Stimulated activated CD8-positive, alpha-beta memory T cell treated with anti-CD3 and anti-CD28 coated beads, Interleukin-15, amount 100 ng/mL, for 24 hours (primary cell): ENCODE data around the gene STXBP5.

Experiments
- DNase-seq: peaks from one replicate; pipeline ENCODE4 v3.0.0-alpha.2; 2020; ENCODE audit warnings: low read depth

Gene STXBP5

DNA sequence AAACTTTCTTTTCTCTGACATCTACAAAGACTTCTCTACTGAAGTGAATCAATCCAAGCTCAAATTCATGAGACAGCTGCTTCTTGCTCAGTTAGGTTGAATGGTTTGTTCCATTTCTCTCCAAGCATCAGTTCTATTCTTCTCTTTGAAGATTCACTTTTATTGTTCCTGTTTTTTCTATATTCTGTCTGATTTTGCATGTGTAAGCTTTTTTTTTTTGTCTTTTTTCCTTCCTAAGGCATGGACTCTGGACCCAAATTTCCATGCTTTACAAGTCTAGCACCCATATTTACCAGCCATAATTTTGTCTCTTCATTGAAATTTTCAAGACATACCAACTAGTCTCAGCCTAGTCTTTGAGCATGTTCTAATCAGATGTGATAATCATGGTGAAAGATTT, 25.9 kb upstream of the STXBP5 start:
- no peak for DNase-seq

DNA sequence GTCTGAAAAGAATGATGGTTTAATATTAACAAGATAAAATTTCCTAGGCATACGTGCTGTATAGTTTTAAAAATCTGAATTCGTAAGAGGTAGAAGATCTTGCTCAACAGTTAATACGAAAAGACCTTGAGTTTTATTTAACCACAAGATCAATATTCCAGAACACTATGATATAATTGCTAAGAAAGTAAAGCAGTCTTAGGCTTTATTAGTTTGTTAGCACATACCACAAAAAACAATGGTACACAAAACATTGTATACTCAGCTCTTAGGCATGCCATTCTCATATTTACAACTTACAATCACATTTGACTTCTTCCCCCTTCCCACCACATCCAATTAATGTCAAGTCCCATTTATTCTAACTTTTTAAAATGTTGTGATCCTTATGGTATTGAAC, 24.4 kb upstream of the STXBP5 start:
- no peak for DNase-seq

DNA sequence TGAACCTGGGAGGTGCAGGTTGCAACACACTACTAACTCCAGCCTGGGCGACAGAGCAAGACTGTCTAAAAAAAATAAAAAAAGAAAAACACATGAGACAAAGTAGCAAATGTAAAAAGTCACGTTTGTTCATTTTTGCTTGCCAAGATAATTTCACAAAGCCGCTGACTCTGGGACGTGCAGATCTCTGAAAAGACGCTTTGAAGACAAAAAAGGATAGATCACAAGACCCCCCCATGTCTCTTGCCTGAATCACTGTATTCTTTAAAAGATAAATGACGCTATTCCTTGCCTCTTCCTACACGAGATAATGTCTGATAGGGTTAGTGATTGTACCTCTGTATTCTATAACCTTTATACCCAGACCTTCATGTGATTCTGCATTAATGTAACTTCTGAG, 23.3 kb upstream of the STXBP5 start:
- DNase-seq = no peak

DNA sequence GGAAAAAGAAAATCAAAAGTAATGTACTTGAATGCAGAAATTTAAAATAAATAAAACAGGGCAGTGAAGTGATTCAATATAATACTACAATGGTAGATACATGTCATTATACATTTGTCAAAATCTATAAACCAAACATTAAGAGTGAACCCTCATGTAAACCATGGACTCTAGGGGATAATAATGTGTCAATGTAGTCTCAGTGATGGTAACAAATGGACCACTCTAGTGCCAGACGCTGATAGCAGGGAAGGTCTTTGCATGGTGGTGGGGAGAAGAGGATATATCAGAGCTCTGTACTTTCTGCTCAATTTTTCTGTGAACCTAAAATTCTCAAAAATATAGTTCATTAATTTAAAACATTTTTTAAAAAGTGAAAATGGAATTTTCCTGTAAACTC, 19.8 kb upstream of the STXBP5 start:
- DNase-seq = no peak

DNA sequence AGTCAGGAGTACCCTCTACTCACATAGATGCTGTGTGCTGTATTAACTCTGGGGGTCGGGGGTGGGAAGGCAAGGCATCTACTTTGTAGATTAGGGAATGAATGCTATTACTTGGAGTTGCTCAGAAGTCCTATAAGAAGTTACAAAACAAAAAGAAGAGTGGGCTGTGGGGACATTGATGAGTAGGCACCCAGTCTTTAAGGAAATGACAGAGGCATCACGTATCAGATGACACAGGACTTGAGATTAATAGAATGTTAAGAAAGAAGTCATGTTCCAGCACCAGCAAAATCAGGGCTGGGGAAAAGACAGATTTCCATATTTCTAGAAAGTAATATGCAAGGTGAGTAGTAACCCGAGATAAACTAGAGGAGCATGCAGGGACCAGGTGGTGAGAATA, 19.0 kb upstream of the STXBP5 start:
- no peak for DNase-seq

DNA sequence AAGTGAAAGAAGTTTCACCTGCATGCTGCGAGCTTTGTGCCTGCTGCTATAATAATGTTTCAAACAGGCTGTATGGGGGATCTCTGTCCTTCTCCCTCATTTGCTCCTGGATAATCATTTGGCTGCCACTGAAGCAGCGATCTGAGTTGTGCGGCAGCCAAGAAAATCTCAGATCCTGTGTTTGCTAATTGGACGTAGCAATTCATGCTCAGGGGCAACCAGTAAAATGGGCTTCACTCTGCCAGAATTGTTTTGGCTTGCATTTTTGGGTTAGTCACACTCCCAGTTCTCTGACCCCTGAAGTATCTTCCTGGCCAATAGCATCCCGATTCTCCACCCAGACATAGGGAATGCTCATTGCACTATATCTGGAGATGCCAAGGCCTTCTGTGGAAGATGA, 13.7 kb upstream of the STXBP5 start:
- DNase-seq = no peak

DNA sequence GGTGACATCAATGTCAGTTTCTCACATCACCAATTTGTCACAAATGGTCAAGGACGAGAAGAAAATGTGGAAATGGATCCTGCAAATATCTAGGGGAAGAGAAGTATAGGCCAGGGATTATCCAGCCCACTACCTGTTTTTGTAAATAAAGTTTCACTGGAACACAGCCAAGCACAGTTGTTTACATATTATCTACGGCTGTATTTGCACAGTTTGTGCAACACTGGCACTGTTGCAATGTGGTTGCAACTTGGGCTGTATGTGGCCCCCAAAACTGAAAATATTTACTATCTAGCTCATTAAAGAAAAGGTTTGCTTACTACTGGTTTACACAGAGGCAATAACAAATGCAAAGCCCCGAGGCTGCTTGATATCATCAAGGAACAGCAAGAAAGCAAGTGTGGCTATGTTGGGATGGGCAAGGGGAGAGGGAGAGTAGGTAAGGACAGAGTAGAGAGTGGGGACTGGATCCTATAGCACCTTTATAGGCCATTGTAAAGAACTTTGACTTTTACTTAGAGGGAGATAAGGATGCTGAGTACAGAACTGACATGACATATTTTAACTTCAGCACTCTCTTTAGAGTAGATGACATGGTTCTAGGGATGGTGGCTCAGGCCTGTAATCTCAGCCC, 11.8 kb upstream of the STXBP5 start:
- DNase-seq = no peak

DNA sequence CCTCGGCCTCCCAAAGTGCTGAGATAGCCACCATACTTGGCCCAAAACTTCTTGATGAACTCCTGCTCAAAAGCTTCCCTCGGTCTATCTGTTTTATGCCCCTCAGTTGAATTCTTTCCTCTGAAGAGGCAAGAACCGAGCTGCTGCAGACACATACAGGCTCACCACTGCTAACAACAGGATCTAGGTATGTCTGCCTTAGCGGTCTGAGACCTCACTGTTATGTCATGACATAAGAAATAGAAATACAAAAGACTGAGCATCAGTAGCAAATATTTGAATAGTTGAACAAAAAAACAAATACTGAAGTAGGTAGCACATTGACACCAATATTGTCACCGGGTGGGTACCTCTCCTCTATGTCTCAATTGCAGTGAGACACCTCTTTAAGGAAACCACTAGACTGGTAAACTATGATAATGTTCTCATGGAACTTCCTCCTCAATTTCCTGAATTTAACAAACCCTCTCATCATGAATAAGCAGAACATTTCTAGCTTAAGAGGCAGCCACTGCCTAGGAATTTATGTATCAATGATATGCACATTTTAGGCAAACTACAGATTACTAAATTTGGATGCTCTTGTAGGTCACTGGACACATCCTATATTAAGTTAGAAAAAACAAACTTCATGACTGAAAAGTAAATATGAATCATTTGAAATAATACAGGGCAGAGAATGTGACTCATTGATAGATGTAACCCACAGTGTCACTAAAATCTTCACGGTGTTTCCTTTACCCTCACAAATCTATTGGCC, 9.4 kb upstream of the STXBP5 start:
- DNase-seq = no peak

DNA sequence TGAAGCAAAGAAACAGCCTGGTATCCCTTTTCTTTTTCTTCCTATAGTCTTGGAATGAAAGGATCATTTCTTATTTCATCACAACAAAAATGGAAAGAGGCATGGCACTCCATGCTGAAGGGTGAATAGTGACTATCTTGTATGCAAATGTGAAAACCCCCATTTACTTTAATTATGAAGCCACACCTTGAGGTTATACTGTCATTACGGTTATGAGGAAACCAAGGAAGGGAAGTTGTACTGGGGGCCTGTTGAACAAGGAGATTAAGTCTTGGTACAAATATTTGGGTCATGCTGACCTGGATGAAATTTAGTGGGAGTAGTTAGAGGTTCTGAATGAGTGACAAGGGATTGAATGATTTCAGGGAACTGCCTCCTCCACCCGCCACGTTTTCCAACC, 8.7 kb upstream of the STXBP5 start:
- DNase-seq = no peak

- DNase-seq = no peak
These were observed 8.2 kb upstream of the STXBP5 start for GRCh38 chr6:147195987-147196386.

GRCh38 chr6:147200711-147201110, 3.5 kb upstream of the STXBP5 start:
- no peak for DNase-seq

- no peak for DNase-seq
These were observed 2.2 kb upstream of the STXBP5 start for GRCh38 chr6:147201885-147202515.

GRCh38 chr6:147202516-147203310, 1.5 kb upstream of the STXBP5 start:
- peak; percentile 32 for DNase-seq

GRCh38 chr6:147203311-147204059, 732 bp upstream of the STXBP5 start:
- DNase-seq = peak; percentile 53

GRCh38 chr6:147204843-147205311, 660 bp downstream of the STXBP5 start:
- no peak for DNase-seq

- no peak for DNase-seq
These were observed 1.7 kb downstream of the STXBP5 start for GRCh38 chr6:147205690-147206600.

- no peak for DNase-seq
These were observed 3.1 kb downstream of the STXBP5 start for GRCh38 chr6:147207351-147207750.

- no peak for DNase-seq
These were observed 3.9 kb downstream of the STXBP5 start for GRCh38 chr6:147207837-147208754.

GRCh38 chr6:147209762-147210449, 5.7 kb downstream of the STXBP5 start:
- DNase-seq = no peak
